Measurements from ENCODE around the gene GATA6. TPM values are rescaled to one million over a fixed set of nuclear protein-coding genes. Genes with fewer than 3 reads are reported as not detected.

The GATA6 gene
- total and polyA plus RNA-seq, 2 experiments from 2014 or later: 0.08 TPM; not detected in 1

DNA sequence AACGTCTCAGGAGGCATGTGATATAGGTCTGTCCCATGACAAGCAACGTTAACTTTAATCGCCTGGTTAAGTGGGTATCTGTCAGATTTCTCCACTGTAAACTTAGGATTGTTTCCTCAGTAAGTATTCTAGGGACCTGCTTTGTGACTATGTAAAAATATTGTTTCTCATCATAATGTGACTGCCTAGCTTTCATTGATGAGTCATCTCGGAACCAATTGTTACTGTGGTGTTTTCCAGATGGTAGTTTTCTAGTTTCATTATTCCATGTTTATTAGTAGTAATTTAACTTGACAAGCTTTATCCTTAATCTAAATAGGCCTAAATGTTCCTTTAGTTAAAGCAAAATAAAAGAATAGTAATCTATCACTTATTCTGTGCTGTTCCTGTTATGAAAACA is 28.2 kb upstream of the GATA6 start:
- H3K27ac Mint-ChIP-seq: no peak overlapping the region
- H3K4me1 Mint-ChIP-seq: no peaks in the 10 kb centered on the region; the same call in 1 of the 3 replicates
- Histone ChIP-seq H2AFZ (no peak overlapping the region), H3K4me2 (no peak overlapping the region), H3K27me3 (ENCODE audit: insufficient read depth) (no peaks in the 10 kb centered on the region), H3K79me2 (replicated peaks; ENCODE audit: insufficient read depth) (no peaks in the 10 kb centered on the region), H3F3A (replicated peaks; ENCODE audit: low read depth) (no peaks in the 10 kb centered on the region), H4K20me1 (replicated peaks; ENCODE audit: insufficient read depth) (no peaks in the 10 kb centered on the region), H3K36me3 (ENCODE audit: insufficient read depth) (no peaks in the 10 kb centered on the region), H3K27ac (ENCODE audit: low read depth) (no peak overlapping the region), H3K4me1 (ENCODE audit: insufficient read depth) (no peaks in the 10 kb centered on the region), H3K4me3 (no peak overlapping the region), H3K9me2 (ENCODE audit: insufficient read depth) (no peaks in the 10 kb centered on the region)
- no peaks in the 10 kb centered on the region for H3K36me3 Mint-ChIP-seq (ENCODE audit: low read depth)
- no peaks in the 10 kb centered on the region for H3K9me3 Mint-ChIP-seq
- TF ChIP-seq CREB1 (CRISPR knock-in tag; IDR thresholded peaks at IDR 0.05; ENCODE audit: low read depth): no peak
- no peak for TF ChIP-seq STAT1 (IDR thresholded peaks at IDR 0.05; ENCODE audit: unreplicated experiment)
- no peak for TF ChIP-seq JUNB (IDR thresholded peaks at IDR 0.05; ENCODE audit: unreplicated experiment)
- TF ChIP-seq EZH2phosphoT487 (IDR thresholded peaks at IDR 0.05; ENCODE audit: unreplicated experiment): no peak
- no peak for TF ChIP-seq POLR2AphosphoS5 (IDR thresholded peaks at IDR 0.05; ENCODE audit: low read depth)
- TF ChIP-seq ZNF331 (CRISPR knock-in tag; IDR thresholded peaks at IDR 0.05; ENCODE audit: low read depth): no peak
- TF ChIP-seq, protein P1, sequence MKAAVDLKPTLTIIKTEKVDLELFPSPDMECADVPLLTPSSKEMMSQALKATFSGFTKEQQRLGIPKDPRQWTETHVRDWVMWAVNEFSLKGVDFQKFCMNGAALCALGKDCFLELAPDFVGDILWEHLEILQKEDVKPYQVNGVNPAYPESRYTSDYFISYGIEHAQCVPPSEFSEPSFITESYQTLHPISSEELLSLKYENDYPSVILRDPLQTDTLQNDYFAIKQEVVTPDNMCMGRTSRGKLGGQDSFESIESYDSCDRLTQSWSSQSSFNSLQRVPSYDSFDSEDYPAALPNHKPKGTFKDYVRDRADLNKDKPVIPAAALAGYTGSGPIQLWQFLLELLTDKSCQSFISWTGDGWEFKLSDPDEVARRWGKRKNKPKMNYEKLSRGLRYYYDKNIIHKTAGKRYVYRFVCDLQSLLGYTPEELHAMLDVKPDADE (IDR thresholded peaks at IDR 0.05): no peak
- TF ChIP-seq NANOG (IDR thresholded peaks at IDR 0.05; ENCODE audit: borderline replicate concordance): no peak
- no peak for TF ChIP-seq EZH2 (IDR thresholded peaks at IDR 0.05; ENCODE audit: low read depth, unreplicated experiment)
- H3K27me3 Mint-ChIP-seq (ENCODE audit: insufficient read depth, low read depth, poor library complexity): peaks cover 3% of the 10 kb centered on the region
- ATAC-seq: no peak
- no peak for DNase-seq (ENCODE audit: low spot score)
- no peak overlapping the region for H3K4me3 Mint-ChIP-seq

DNA sequence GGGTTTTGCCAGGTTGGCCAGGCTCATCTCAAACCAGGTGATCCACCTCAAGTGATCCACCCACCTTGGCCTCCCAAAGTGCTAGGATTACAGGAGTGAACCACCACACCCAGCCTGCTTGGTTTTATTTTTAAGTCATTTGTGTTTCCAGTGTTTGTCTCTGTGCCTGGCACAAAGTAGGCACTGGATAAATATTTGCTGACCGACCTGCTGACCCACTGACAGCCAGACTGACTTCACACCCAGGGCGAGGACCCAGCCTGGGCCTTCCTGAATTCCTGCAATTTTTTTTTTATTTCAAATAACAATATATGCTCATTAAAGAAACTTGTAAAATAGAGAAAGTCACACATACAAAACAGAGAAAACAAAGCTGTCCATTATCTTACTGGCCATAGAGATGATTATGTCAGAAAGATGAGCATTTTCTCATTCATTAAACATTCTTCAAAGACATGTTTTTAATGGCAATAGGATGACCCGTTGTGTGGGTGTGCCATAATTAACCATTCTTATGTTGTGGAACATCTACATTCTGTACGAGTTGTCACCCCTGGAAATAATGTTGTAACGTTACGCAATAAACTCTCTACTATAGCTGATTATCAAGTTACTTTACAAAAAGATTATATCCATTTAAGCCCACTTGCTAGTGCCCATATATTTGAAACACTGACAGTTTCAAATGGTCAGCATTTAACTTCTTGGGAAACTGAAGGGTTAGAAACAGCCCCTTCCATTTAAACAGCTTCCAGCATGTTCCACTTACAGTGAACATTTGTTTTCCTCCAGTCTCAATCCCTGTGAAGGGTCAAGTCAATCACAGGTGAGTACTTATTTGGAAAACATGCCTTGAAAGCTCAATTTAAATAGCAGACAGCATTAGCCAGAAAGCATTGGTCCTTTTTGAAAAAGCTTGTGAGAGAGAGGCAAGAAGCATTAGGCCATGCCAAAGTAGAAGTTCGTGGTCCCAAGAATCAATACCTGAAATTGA is 25.7 kb upstream of the GATA6 start:
- ATAC-seq: no peak
- Mint-ChIP-seq H3K27me3 (ENCODE audit: insufficient read depth, low read depth, poor library complexity) (peaks cover 3% of the 10 kb centered on the region), H3K4me1 (no peaks in the 10 kb centered on the region; the same call in 1 of the 3 replicates), H3K9me3 (no peaks in the 10 kb centered on the region), H3K27ac (no peak overlapping the region), H3K36me3 (ENCODE audit: low read depth) (no peaks in the 10 kb centered on the region), H3K4me3 (no peak overlapping the region)
- Histone ChIP-seq H4K20me1 (replicated peaks; ENCODE audit: insufficient read depth) (no peaks in the 10 kb centered on the region), H3K4me3 (no peak overlapping the region), H3F3A (replicated peaks; ENCODE audit: low read depth) (no peaks in the 10 kb centered on the region), H3K36me3 (ENCODE audit: insufficient read depth) (no peaks in the 10 kb centered on the region), H3K27me3 (ENCODE audit: insufficient read depth) (no peaks in the 10 kb centered on the region), H3K27ac (ENCODE audit: low read depth) (no peak overlapping the region), H3K79me2 (replicated peaks; ENCODE audit: insufficient read depth) (no peaks in the 10 kb centered on the region), H3K4me2 (no peak overlapping the region), H2AFZ (no peak overlapping the region), H3K4me1 (ENCODE audit: insufficient read depth) (no peaks in the 10 kb centered on the region), H3K9me2 (ENCODE audit: insufficient read depth) (no peaks in the 10 kb centered on the region)
- no peak for DNase-seq (ENCODE audit: low spot score)
- no peak for TF ChIP-seq JUNB (IDR thresholded peaks at IDR 0.05; ENCODE audit: unreplicated experiment)
- TF ChIP-seq ZNF331 (CRISPR knock-in tag; IDR thresholded peaks at IDR 0.05; ENCODE audit: low read depth): no peak
- TF ChIP-seq, protein P1 (IDR thresholded peaks at IDR 0.05): no peak
- no peak for TF ChIP-seq POLR2AphosphoS5 (IDR thresholded peaks at IDR 0.05; ENCODE audit: low read depth)
- TF ChIP-seq ZNF114 (CRISPR knock-in tag; IDR thresholded peaks at IDR 0.05): no peak
- no peak for TF ChIP-seq NANOG (IDR thresholded peaks at IDR 0.05; ENCODE audit: borderline replicate concordance)
- TF ChIP-seq, protein P2, sequence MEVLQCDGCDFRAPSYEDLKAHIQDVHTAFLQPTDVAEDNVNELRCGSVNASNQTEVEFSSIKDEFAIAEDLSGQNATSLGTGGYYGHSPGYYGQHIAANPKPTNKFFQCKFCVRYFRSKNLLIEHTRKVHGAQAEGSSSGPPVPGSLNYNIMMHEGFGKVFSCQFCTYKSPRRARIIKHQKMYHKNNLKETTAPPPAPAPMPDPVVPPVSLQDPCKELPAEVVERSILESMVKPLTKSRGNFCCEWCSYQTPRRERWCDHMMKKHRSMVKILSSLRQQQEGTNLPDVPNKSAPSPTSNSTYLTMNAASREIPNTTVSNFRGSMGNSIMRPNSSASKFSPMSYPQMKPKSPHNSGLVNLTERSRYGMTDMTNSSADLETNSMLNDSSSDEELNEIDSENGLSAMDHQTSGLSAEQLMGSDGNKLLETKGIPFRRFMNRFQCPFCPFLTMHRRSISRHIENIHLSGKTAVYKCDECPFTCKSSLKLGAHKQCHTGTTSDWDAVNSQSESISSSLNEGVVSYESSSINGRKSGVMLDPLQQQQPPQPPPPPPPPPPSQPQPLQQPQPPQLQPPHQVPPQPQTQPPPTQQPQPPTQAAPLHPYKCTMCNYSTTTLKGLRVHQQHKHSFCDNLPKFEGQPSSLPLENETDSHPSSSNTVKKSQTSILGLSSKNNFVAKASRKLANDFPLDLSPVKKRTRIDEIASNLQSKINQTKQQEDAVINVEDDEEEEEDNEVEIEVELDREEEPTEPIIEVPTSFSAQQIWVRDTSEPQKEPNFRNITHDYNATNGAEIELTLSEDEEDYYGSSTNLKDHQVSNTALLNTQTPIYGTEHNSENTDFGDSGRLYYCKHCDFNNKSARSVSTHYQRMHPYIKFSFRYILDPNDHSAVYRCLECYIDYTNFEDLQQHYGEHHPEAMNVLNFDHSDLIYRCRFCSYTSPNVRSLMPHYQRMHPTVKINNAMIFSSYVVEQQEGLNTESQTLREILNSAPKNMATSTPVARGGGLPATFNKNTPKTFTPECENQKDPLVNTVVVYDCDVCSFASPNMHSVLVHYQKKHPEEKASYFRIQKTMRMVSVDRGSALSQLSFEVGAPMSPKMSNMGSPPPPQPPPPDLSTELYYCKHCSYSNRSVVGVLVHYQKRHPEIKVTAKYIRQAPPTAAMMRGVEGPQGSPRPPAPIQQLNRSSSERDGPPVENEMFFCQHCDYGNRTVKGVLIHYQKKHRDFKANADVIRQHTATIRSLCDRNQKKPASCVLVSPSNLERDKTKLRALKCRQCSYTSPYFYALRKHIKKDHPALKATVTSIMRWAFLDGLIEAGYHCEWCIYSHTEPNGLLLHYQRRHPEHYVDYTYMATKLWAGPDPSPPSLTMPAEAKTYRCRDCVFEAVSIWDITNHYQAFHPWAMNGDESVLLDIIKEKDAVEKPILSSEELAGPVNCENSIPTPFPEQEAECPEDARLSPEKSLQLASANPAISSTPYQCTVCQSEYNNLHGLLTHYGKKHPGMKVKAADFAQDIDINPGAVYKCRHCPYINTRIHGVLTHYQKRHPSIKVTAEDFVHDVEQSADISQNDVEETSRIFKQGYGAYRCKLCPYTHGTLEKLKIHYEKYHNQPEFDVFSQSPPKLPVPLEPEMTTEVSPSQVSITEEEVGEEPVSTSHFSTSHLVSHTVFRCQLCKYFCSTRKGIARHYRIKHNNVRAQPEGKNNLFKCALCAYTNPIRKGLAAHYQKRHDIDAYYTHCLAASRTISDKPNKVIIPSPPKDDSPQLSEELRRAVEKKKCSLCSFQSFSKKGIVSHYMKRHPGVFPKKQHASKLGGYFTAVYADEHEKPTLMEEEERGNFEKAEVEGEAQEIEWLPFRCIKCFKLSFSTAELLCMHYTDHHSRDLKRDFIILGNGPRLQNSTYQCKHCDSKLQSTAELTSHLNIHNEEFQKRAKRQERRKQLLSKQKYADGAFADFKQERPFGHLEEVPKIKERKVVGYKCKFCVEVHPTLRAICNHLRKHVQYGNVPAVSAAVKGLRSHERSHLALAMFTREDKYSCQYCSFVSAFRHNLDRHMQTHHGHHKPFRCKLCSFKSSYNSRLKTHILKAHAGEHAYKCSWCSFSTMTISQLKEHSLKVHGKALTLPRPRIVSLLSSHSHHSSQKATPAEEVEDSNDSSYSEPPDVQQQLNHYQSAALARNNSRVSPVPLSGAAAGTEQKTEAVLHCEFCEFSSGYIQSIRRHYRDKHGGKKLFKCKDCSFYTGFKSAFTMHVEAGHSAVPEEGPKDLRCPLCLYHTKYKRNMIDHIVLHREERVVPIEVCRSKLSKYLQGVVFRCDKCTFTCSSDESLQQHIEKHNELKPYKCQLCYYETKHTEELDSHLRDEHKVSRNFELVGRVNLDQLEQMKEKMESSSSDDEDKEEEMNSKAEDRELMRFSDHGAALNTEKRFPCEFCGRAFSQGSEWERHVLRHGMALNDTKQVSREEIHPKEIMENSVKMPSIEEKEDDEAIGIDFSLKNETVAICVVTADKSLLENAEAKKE (CRISPR knock-in tag; IDR thresholded peaks at IDR 0.05): no peak
